Fibroblast of skin of left quadriceps (primary cell): ENCODE measurements around the gene C5orf58.

Experiments
- DNase-seq, 2 experiments: peaks; one replicate each; pipeline ENCODE4 v3.0.0-alpha.2; 2013; ENCODE audit warnings: low read depth in 2 of 2

C5orf58 gene

GRCh38 chr5:170283296-170283695 lies 50.5 kb downstream of the C5orf58 start:
- no peak for DNase-seq

- DNase-seq = no peak
These were observed 51.4 kb downstream of the C5orf58 start for GRCh38 chr5:170284231-170284630.

DNA sequence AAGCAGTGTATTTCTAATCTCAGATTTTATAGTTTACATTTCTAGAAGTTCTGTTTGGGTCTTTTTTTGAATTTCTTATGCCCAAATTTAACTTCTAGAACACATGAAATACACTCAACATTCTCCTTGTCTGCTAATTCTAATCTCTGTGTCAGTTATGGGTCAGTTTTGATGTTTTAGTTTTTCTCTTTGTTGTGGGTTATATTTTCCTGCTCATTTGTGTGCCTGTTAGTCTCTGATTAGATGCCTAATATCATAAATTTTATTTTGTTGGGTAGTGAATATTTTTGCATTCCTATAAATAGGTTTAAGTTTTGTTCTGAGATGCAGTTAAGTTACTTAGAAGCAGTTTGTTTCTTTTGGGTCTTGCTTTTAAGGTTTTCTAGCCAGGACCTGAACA lies 52.4 kb downstream of the C5orf58 start:
- no peak for DNase-seq

GRCh38 chr5:170286386-170286925 lies 53.7 kb downstream of the C5orf58 start:
- no peak for DNase-seq

- no peak for DNase-seq
These were observed 54.7 kb downstream of the C5orf58 start for GRCh38 chr5:170287532-170287931.

GRCh38 chr5:170288151-170288550 lies 55.4 kb downstream of the C5orf58 start:
- DNase-seq = no peak

DNA sequence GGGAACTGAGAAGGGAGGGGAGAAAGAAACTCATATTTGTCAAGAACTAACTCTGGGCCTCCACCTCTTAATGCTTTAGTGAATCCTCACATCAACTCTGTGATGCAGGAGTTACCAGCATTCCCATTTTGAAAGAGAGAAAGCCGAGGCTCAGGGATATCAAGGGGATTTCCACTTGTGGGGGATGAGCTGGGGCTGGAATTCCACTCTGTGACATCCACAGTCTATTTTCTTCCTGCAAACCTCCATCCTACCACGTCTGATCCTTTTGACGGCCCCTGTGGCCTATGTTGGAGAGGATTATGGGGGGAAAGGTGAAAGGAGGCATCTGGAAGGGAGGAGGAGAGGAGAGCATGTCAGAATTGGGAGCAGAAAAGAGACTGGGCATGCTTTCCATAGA lies 55.8 kb downstream of the C5orf58 start:
- no peak for DNase-seq

DNA sequence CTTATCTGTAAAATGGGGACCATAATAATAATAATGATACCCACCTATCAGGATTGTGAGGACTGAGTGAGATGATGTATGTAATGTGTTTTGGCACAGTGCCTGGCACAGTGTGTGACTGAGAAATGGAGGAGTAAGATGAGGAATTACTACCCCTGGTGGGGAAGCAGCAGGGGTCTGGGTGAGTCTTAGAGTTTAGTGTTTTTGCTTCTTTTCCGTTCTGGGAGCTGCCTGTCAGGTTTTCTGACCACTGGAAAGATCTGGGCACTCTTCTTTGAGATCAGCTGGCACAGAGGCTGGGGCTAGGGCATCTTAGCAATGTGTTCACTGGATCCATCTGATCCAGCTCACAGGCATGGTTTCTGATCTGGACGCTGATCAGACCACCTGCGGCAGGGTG lies 56.3 kb downstream of the C5orf58 start:
- DNase-seq = no peak

- DNase-seq = no peak
These were observed 57.0 kb downstream of the C5orf58 start for GRCh38 chr5:170289764-170290163.

DNA sequence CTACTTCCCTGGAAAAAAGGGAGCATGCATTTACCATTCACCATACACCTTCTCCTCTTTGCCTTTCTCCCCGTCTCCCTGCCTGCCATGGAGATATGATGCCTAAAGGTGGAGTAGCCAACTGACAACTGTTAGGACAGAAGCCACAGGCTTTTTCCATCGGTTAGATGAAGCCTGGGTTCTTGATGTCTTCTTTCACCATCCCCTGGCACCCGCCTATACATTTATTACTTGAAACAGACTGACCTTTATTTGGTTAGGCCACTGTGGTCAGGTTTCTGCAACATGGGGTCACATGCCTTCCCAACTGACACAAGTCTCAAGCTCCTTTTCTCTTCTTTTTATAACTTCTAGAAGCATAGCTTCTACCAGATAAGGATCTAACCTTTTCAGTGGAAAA lies 57.7 kb downstream of the C5orf58 start:
- no peak for DNase-seq

- DNase-seq = no peak
These were observed 59.7 kb downstream of the C5orf58 start for GRCh38 chr5:170292179-170293104.

DNA sequence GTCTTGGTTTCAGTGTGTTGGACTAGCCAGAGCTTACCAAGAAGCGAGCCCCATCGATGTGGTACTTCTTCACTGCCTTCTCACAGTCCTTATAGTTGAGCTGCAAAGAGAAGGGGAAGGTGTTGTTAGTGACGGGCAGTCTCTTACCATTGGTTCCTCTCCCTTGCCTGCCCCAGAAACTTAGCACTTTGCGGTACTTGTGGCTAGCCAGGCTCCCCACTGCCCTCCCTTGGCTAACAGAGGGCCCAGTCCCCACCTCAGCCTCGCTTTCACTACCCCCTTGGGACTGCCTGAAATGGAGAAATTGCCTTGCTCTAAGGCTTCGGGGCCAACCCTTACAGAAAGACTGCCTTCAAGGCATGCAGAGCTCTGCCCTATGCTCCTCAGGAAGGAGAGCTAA lies 60.5 kb downstream of the C5orf58 start:
- DNase-seq = no peak

- no peak for DNase-seq
These were observed 61.3 kb downstream of the C5orf58 start for GRCh38 chr5:170294057-170294456.

DNA sequence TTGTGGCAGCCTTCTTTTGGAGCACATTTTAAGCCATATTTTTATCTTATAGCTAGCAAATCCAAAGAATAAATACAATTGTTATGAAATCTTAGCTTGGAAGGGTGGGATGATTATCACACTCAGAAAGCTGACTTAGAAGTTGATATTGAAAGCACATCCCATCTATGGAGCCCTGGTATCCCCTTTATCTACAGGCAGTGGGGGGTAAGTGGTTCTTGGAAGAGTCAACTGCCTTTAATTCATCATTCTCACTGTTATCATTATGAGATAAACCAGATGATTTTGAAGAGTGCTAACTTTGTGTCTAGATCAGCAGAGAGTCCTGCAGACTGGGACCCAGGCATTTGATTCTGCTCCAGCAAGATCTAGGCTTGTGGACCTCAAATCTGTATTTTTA lies 61.8 kb downstream of the C5orf58 start:
- no peak for DNase-seq
